PC-9 (cell line): ENCODE measurements around the gene SLC35B3. TPM values are rescaled to one million over a fixed set of nuclear protein-coding genes. Genes with fewer than 3 reads are reported as not detected.

Source experiments
- BruUV-seq: library from RNA; stranded (reverse); fragments of 400-500 nt; replicated peaks from 2 replicates; lab custom pipeline; 2021; lab: Mats Ljungman, UMichigan
- CTCF ChIA-PET: fragments of 300-600 bp; sonication (Branson Sonifier 250); formaldehyde crosslinking; loops from one replicate; lab custom pipeline; 2022; ENCODE audit warnings: antibody characterized with exemption; lab: Charles Lee
- POLR2A ChIA-PET: fragments of 300-600 bp; sonication (Branson Sonifier 250); formaldehyde crosslinking; loops from one replicate; lab custom pipeline; 2022; ENCODE audit warnings: antibody characterized with exemption; ENCODE audit not compliant: unreplicated experiment; lab: Charles Lee
- DNase-seq, 2 experiments: peaks; one replicate each; pipeline versions ENCODE4 v3.0.0 to v3.0.0-alpha.2; 2015 to 2022; ENCODE audit warnings: mixed read lengths in 1 of 2
- H2AFZ ChIP-seq: fragments of 200-600 bp; sonication (generic); 2 replicates; pipeline ENCODE4 v1.8.1; 2017; ENCODE audit warnings: antibody characterized with exemption
- H3F3A ChIP-seq: fragments of 200-600 bp; sonication (generic); 2 replicates; pipeline ENCODE4 v1.8.1; 2017; ENCODE audit warnings: antibody characterized with exemption, mild to moderate bottlenecking, low read depth; ENCODE audit not compliant: insufficient read depth
- H3K27ac ChIP-seq: fragments of 200-600 bp; sonication (generic); 2 replicates; pipeline ENCODE4 v1.6.1; 2016; ENCODE audit warnings: mixed run types
- H3K27me3 ChIP-seq: fragments of 200-600 bp; sonication (generic); 2 replicates; pipeline ENCODE4 v1.6.1; 2016; ENCODE audit warnings: low read depth, mixed run types; ENCODE audit not compliant: insufficient read depth
- H3K36me3 ChIP-seq: fragments of 200-600 bp; sonication (generic); 2 replicates; pipeline ENCODE4 v1.6.1; 2016; ENCODE audit warnings: low read depth, mixed run types
- H3K4me1 ChIP-seq: fragments of 200-600 bp; sonication (generic); replicated peaks from 2 replicates; pipeline ENCODE4 v1.6.1; 2016; ENCODE audit warnings: mixed run types; ENCODE audit not compliant: insufficient read depth
- H3K4me2 ChIP-seq: fragments of 200-600 bp; sonication (generic); 2 replicates; pipeline ENCODE4 v1.6.1; 2017; ENCODE audit warnings: mixed run types
- H3K4me3 ChIP-seq: fragments of 200-600 bp; sonication (generic); 2 replicates; pipeline ENCODE4 v1.6.1; 2016; ENCODE audit warnings: mixed run types
- H3K79me2 ChIP-seq: fragments of 200-600 bp; sonication (generic); 2 replicates; pipeline ENCODE4 v1.6.1; 2017; ENCODE audit warnings: low read depth, mixed run types
- H3K9me2 ChIP-seq: fragments of 200-600 bp; sonication (generic); 2 replicates; pipeline ENCODE4 v1.8.1; 2017; ENCODE audit warnings: mild to moderate bottlenecking; ENCODE audit not compliant: insufficient read depth
- H3K9me3 ChIP-seq: fragments of 200-600 bp; sonication (generic); 2 replicates; pipeline ENCODE4 v1.8.1; 2016; ENCODE audit warnings: low read depth; ENCODE audit not compliant: insufficient read depth
- H4K20me1 ChIP-seq: fragments of 200-600 bp; sonication (generic); 2 replicates; pipeline ENCODE4 v1.8.1; 2017; ENCODE audit not compliant: insufficient read depth
- CTCF ChIP-seq: fragments of 200-600 bp; sonication (generic); conservative IDR thresholded peaks from 2 replicates; pipeline ENCODE4 v1.6.1; 2017; ENCODE audit warnings: mixed run types, antibody characterized with exemption, mild to moderate bottlenecking, moderate library complexity
- EZH2 ChIP-seq: fragments of 200-600 bp; sonication (generic); IDR thresholded peaks from 2 replicates; pipeline ENCODE4 v1.8.0; 2017; ENCODE audit warnings: antibody characterized with exemption, low read depth
- intact Hi-C: fragments of 100-400 bp; cut with micrococcal nuclease; formaldehyde crosslinking; loops from one replicate; pipeline ENCODE4 v1.10.0; 2022; ENCODE audit not compliant: unreplicated experiment
- total RNA-seq: library from RNA; stranded (reverse); gene quantifications from 2 replicates; pipeline ENCODE4 v1.2.3, GENCODE V29; 2021

The SLC35B3 gene
- total RNA-seq, 1 experiment from 2014 or later, result 16.7 TPM

GRCh38 chr6:8437813-8438212 lies 2.5 kb upstream of the SLC35B3 start:
- Histone ChIP-seq H3K36me3 (no peaks in the 10 kb centered on the region), H3K4me1 (peaks cover 10% of the 10 kb centered on the region), H3K27ac (no peak overlapping the region), H2AFZ (no peak overlapping the region), H3F3A (no peaks in the 10 kb centered on the region), H4K20me1 (no peaks in the 10 kb centered on the region), H3K79me2 (peaks cover 22% of the 10 kb centered on the region), H3K4me2 (no peak overlapping the region), H3K9me3 (no peaks in the 10 kb centered on the region), H3K4me3 (no peak overlapping the region), H3K9me2 (no peaks in the 10 kb centered on the region), H3K27me3 (no peaks in the 10 kb centered on the region)
- BruUV-seq, result no TSS peak
- no peak for DNase-seq
- intact Hi-C loops, result loop anchor here (10.0 kb wide), 1 partner anchor 353 kb away; no protein-coding TSS in a partner anchor
- CTCF ChIA-PET, result no interaction called here
- TF ChIP-seq CTCF (no peak), EZH2 (no peak)
- POLR2A ChIA-PET, result no interaction called here

DNA sequence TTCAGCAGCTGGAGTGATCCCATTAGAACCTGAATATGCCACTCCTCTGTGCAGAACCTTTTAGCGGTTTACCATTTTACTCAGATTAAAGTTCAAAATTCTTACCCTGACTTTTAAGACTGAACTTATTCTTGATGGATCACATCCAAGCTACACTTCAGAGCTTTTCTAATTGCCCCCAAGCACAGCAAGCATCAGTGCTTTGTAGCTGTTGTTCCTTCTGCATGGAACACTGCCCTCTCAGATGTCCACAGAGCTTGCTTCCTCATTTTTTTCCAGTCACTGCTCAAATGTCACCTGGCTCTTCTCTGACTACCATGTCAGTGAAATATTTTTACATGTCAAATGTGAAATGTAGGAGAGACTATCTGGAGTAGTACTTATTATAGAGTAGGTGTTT lies 1.6 kb upstream of the SLC35B3 start:
- DNase-seq, result no peak
- ChIA-PET CTCF (no interaction called here), POLR2A (no interaction called here)
- no peak overlapping the region for H3K27ac ChIP-seq
- no TSS peak for BruUV-seq
- no peaks in the 10 kb centered on the region for H3K9me3 ChIP-seq
- H3K4me1 ChIP-seq, result peaks cover 10% of the 10 kb centered on the region
- no peak for TF ChIP-seq EZH2
- no peak for TF ChIP-seq CTCF
- peaks cover 29% of the 10 kb centered on the region for H3K79me2 ChIP-seq
- no peaks in the 10 kb centered on the region for H3K36me3 ChIP-seq
- no peak overlapping the region for H2AFZ ChIP-seq
- H3K9me2 ChIP-seq, result no peaks in the 10 kb centered on the region
- no peaks in the 10 kb centered on the region for H3K27me3 ChIP-seq
- no peaks in the 10 kb centered on the region for H3F3A ChIP-seq
- H3K4me2 ChIP-seq, result no peak overlapping the region
- H4K20me1 ChIP-seq, result no peaks in the 10 kb centered on the region
- H3K4me3 ChIP-seq, result no peak overlapping the region
- intact Hi-C loops, result loop anchor here (10.0 kb wide), 1 partner anchor 352 kb away; no protein-coding TSS in a partner anchor

DNA sequence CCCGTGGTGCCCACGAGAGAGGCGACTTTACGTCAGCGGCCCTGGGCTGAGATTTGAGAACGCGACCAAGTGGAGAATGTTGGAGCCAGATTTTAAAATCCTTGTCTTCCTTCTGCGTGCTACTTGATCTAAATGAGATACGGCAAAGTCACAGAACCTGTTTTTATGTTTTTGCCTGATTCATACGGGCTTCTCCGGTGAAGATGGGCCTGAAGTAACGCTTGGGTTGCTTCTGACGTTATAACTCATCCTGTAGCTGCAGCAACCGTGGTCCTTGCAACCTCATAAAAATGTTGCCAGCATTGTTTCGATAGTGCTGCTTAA lies 462 bp upstream of the SLC35B3 start:
- no peak for DNase-seq
- H2AFZ ChIP-seq, result peak overlapping the region; percentile 99
- CTCF ChIA-PET, result no interaction called here
- H4K20me1 ChIP-seq, result no peaks in the 10 kb centered on the region
- H3K27me3 ChIP-seq, result no peaks in the 10 kb centered on the region
- H3K27ac ChIP-seq, result peak overlapping the region; percentile 48
- TF ChIP-seq CTCF, result no peak
- TF ChIP-seq EZH2, result no peak
- H3K4me3 ChIP-seq, result peak overlapping the region; percentile 91
- peaks cover 10% of the 10 kb centered on the region for H3K4me1 ChIP-seq
- H3F3A ChIP-seq, result no peaks in the 10 kb centered on the region
- no peaks in the 10 kb centered on the region for H3K9me3 ChIP-seq
- H3K36me3 ChIP-seq, result no peaks in the 10 kb centered on the region
- BruUV-seq, result TSS peak; percentile 93
- H3K9me2 ChIP-seq, result no peaks in the 10 kb centered on the region
- peaks cover 29% of the 10 kb centered on the region for H3K79me2 ChIP-seq
- peak overlapping the region; percentile 88 for H3K4me2 ChIP-seq
- POLR2A ChIA-PET, result interaction anchor here (0.6 to 0.7 kb wide), 4 partner anchors 16 to 1089 kb away, joined by 3 to 6 read pairs (median 4); no protein-coding TSS in a partner anchor
- intact Hi-C loops, result loop anchor here (10.0 kb wide), 1 partner anchor 351 kb away; no protein-coding TSS in a partner anchor
